Mesendoderm (in vitro differentiated cells): ENCODE data around the gene NAMPT.

Experiments used
- DNase-seq: peaks from one replicate; pipeline ENCODE4 v3.0.0; 2013
- H2AK5ac ChIP-seq: 2 replicates; pipeline ENCODE4 v1.6.1; 2013; ENCODE audit warnings: low read length, inconsistent platforms
- H2BK120ac ChIP-seq: 2 replicates; pipeline ENCODE4 v1.6.1; 2013; ENCODE audit warnings: low read depth, mild to moderate bottlenecking, low read length, moderate library complexity, mixed read lengths
- H2BK15ac ChIP-seq: replicated peaks from 2 replicates; pipeline ENCODE4 v1.6.1; 2013; ENCODE audit warnings: low read depth, mild to moderate bottlenecking, moderate library complexity
- H2BK5ac ChIP-seq: 2 replicates; pipeline ENCODE4 v1.6.1; 2013; ENCODE audit warnings: low read length, inconsistent platforms
- H3K18ac ChIP-seq: 2 replicates; pipeline ENCODE4 v1.6.1; 2013; ENCODE audit warnings: mild to moderate bottlenecking, low read length, mixed read lengths
- H3K23ac ChIP-seq: one replicate; pipeline ENCODE4 v1.6.1; 2013; ENCODE audit warnings: low read length
- H3K27ac ChIP-seq: 2 replicates; pipeline ENCODE4 v1.5.1; 2013; ENCODE audit warnings: low read depth, mild to moderate bottlenecking, inconsistent platforms, low read length, moderate library complexity
- H3K27me3 ChIP-seq: 2 replicates; pipeline ENCODE4 v1.6.1; 2013; ENCODE audit warnings: low read length, control low read depth, mild to moderate bottlenecking, inconsistent platforms; ENCODE audit not compliant: insufficient read depth, poor library complexity
- H3K36me3 ChIP-seq: 2 replicates; pipeline ENCODE4 v1.6.1; 2013; ENCODE audit warnings: low read length, inconsistent platforms; ENCODE audit not compliant: control insufficient read depth, insufficient read depth
- H3K4ac ChIP-seq: one replicate; pipeline ENCODE4 v1.6.1; 2013; ENCODE audit warnings: low read depth, mild to moderate bottlenecking, low read length, moderate library complexity
- H3K4me1 ChIP-seq: 2 replicates; pipeline ENCODE4 v1.6.1; 2013; ENCODE audit warnings: low read depth, low read length, inconsistent platforms; ENCODE audit not compliant: control insufficient read depth
- H3K4me2 ChIP-seq: 2 replicates; pipeline ENCODE4 v1.6.1; 2013; ENCODE audit warnings: low read length
- H3K4me3 ChIP-seq: 2 replicates; pipeline ENCODE4 v1.5.1; 2013; ENCODE audit warnings: mild to moderate bottlenecking, low read length
- H3K56ac ChIP-seq: one replicate; pipeline ENCODE4 v1.6.1; 2013; ENCODE audit warnings: low read length
- H3K79me1 ChIP-seq: 2 replicates; pipeline ENCODE4 v1.6.1; 2013; ENCODE audit warnings: low read length, inconsistent platforms
- H3K79me2 ChIP-seq: 2 replicates; pipeline ENCODE4 v1.6.1; 2013; ENCODE audit warnings: mild to moderate bottlenecking, low read length; ENCODE audit not compliant: control insufficient read depth, insufficient read depth
- H3K9ac ChIP-seq: 2 replicates; pipeline ENCODE4 v1.6.1; 2013; ENCODE audit warnings: low read length, inconsistent platforms
- H4K5ac ChIP-seq: one replicate; pipeline ENCODE4 v1.6.1; 2013; ENCODE audit warnings: low read length
- H4K8ac ChIP-seq: one replicate; pipeline ENCODE4 v1.6.1; 2013; ENCODE audit warnings: low read depth, mild to moderate bottlenecking, control low read depth, low read length, moderate library complexity
- WGBS: extraction: QIAGEN DNeasy Blood & Tissue Kit; methylation state at CpG from one replicate; pipeline ENCODE4 v1.1.7; 2013; ENCODE audit warnings: low lambda C conversion rate, missing lambda C conversion rate; ENCODE audit not compliant: insufficient coverage; ENCODE audit errors: extremely low coverage; 5-methylcytosine and 5-hydroxymethylcytosine counted together

The NAMPT gene

GRCh38 chr7:106236065-106236464 lies 48.7 kb downstream of the NAMPT start:
- DNase-seq: no peak
- no peak overlapping the region for H2BK120ac ChIP-seq
- no peak overlapping the region for H3K27ac ChIP-seq
- H3K4me3 ChIP-seq: no peak overlapping the region
- H2AK5ac ChIP-seq: no peak overlapping the region
- H2BK5ac ChIP-seq: no peak overlapping the region
- no peak overlapping the region for H3K56ac ChIP-seq
- H3K9ac ChIP-seq: no peak overlapping the region
- no peaks in the 10 kb centered on the region for H3K36me3 ChIP-seq
- no peak overlapping the region for H3K23ac ChIP-seq
- H4K5ac ChIP-seq: no peak overlapping the region
- no peaks in the 10 kb centered on the region for H3K79me1 ChIP-seq
- H2BK15ac ChIP-seq: no peak overlapping the region
- H3K4me1 ChIP-seq: no peaks in the 10 kb centered on the region
- WGBS: no CpG with 5 or more reads among the region's 5 CpGs
- H4K8ac ChIP-seq: no peak overlapping the region
- H3K18ac ChIP-seq: no peak overlapping the region
- H3K79me2 ChIP-seq: no peaks in the 10 kb centered on the region
- no peak overlapping the region for H3K4ac ChIP-seq
- no peaks in the 10 kb centered on the region for H3K27me3 ChIP-seq
- no peak overlapping the region for H3K4me2 ChIP-seq

GRCh38 chr7:106234425-106234824 lies 50.4 kb downstream of the NAMPT start:
- H3K4me1 ChIP-seq: no peaks in the 10 kb centered on the region
- no peak overlapping the region for H2BK120ac ChIP-seq
- no peak for DNase-seq
- no peak overlapping the region for H3K27ac ChIP-seq
- no peak overlapping the region for H4K8ac ChIP-seq
- no peak overlapping the region for H3K23ac ChIP-seq
- no peaks in the 10 kb centered on the region for H3K79me2 ChIP-seq
- H3K56ac ChIP-seq: no peak overlapping the region
- no CpG with 5 or more reads among the region's 1 CpG for WGBS
- no peaks in the 10 kb centered on the region for H3K36me3 ChIP-seq
- H2BK5ac ChIP-seq: no peak overlapping the region
- H2AK5ac ChIP-seq: no peak overlapping the region
- H3K4ac ChIP-seq: no peak overlapping the region
- no peak overlapping the region for H3K9ac ChIP-seq
- H3K79me1 ChIP-seq: no peaks in the 10 kb centered on the region
- H3K4me2 ChIP-seq: no peak overlapping the region
- H3K18ac ChIP-seq: no peak overlapping the region
- H4K5ac ChIP-seq: no peak overlapping the region
- H3K4me3 ChIP-seq: no peak overlapping the region
- H2BK15ac ChIP-seq: no peak overlapping the region
- no peaks in the 10 kb centered on the region for H3K27me3 ChIP-seq

- no peak overlapping the region for H2AK5ac ChIP-seq
- H3K79me2 ChIP-seq: no peaks in the 10 kb centered on the region
- H3K27me3 ChIP-seq: no peaks in the 10 kb centered on the region
- no peak overlapping the region for H2BK5ac ChIP-seq
- H3K4me2 ChIP-seq: no peak overlapping the region
- H4K5ac ChIP-seq: no peak overlapping the region
- H3K4ac ChIP-seq: no peak overlapping the region
- H2BK120ac ChIP-seq: no peak overlapping the region
- H2BK15ac ChIP-seq: no peak overlapping the region
- no peak for DNase-seq
- H3K79me1 ChIP-seq: no peaks in the 10 kb centered on the region
- H3K27ac ChIP-seq: no peak overlapping the region
- no peak overlapping the region for H3K18ac ChIP-seq
- no peak overlapping the region for H3K56ac ChIP-seq
- H3K9ac ChIP-seq: no peak overlapping the region
- no CpG with 5 or more reads among the region's 7 CpGs for WGBS
- no peaks in the 10 kb centered on the region for H3K36me3 ChIP-seq
- H3K4me3 ChIP-seq: no peak overlapping the region
- H4K8ac ChIP-seq: no peak overlapping the region
- H3K4me1 ChIP-seq: no peaks in the 10 kb centered on the region
- H3K23ac ChIP-seq: no peak overlapping the region
Measured at GRCh38 chr7:106231856-106232490, 52.8 kb downstream of the NAMPT start.

- Histone ChIP-seq H3K56ac (no peak overlapping the region), H3K27me3 (no peaks in the 10 kb centered on the region), H3K27ac (no peak overlapping the region), H4K8ac (no peak overlapping the region), H2AK5ac (no peak overlapping the region), H3K36me3 (no peaks in the 10 kb centered on the region), H3K79me2 (no peaks in the 10 kb centered on the region), H3K79me1 (no peaks in the 10 kb centered on the region), H3K4ac (no peak overlapping the region), H4K5ac (no peak overlapping the region), H3K23ac (no peak overlapping the region), H2BK120ac (no peak overlapping the region), H3K9ac (no peak overlapping the region), H2BK5ac (no peak overlapping the region), H3K18ac (no peak overlapping the region), H2BK15ac (no peak overlapping the region), H3K4me3 (no peak overlapping the region), H3K4me1 (no peaks in the 10 kb centered on the region), H3K4me2 (no peak overlapping the region)
- DNase-seq: no peak
Measured at GRCh38 chr7:106225856-106226255, 58.9 kb downstream of the NAMPT start.

- Histone ChIP-seq H4K5ac (no peak overlapping the region), H2BK120ac (no peak overlapping the region), H3K79me1 (no peaks in the 10 kb centered on the region), H2BK15ac (no peak overlapping the region), H3K18ac (no peak overlapping the region), H3K4me1 (no peaks in the 10 kb centered on the region), H3K27me3 (no peaks in the 10 kb centered on the region), H3K27ac (no peak overlapping the region), H3K4me3 (no peak overlapping the region), H3K4ac (no peak overlapping the region), H4K8ac (no peak overlapping the region), H3K9ac (no peak overlapping the region), H3K56ac (no peak overlapping the region), H2BK5ac (no peak overlapping the region), H3K4me2 (no peak overlapping the region), H2AK5ac (no peak overlapping the region), H3K79me2 (no peaks in the 10 kb centered on the region), H3K36me3 (no peaks in the 10 kb centered on the region), H3K23ac (no peak overlapping the region)
- WGBS: no CpG with 5 or more reads among the region's 6 CpGs
- DNase-seq: no peak
Measured at GRCh38 chr7:106224797-106225196, 60.0 kb downstream of the NAMPT start.

GRCh38 chr7:106223156-106223555 lies 61.6 kb downstream of the NAMPT start:
- Histone ChIP-seq H3K4me2 (no peak overlapping the region), H4K8ac (no peak overlapping the region), H3K56ac (no peak overlapping the region), H3K23ac (no peak overlapping the region), H4K5ac (no peak overlapping the region), H2BK5ac (no peak overlapping the region), H3K4me1 (no peaks in the 10 kb centered on the region), H3K18ac (no peak overlapping the region), H3K79me1 (no peaks in the 10 kb centered on the region), H2BK120ac (no peak overlapping the region), H3K4me3 (no peak overlapping the region), H3K27ac (no peak overlapping the region), H3K27me3 (no peaks in the 10 kb centered on the region), H2AK5ac (no peak overlapping the region), H2BK15ac (no peak overlapping the region), H3K9ac (no peak overlapping the region), H3K4ac (no peak overlapping the region), H3K36me3 (no peaks in the 10 kb centered on the region), H3K79me2 (no peaks in the 10 kb centered on the region)
- DNase-seq: no peak
- WGBS: no CpG with 5 or more reads among the region's 4 CpGs
